CMK (cell line): ENCODE data around the gene SMOC2.
"Not testable (repeated sequence)": the region's sequence is repeated elsewhere in the genome, so short reads cannot be mapped to it uniquely, and the experiment has no call there.

Experiments used
- DNase-seq: peaks from one replicate; pipeline ENCODE4 v3.0.0-alpha.2; 2010; ENCODE audit warnings: low read depth

The SMOC2 gene

DNA sequence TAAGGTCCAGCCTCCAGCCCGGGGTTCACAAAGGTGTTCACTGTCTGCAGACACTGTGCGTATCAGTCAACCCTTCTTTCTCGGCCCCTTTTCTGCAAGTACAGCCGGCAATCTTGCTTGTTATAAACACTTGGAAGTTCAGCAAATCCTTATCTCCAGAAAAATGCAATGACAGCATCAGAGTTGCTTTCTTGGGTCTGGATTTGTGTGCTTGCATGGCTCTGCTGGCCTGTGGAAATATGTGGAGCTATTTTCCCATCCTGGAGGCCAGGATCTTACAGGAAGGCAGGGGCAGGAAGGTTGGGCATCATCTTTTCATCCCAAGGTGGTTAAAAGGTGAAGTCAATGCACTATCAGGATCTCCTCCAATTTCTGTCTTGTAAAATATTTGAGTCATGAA lies 100.3 kb downstream of the SMOC2 start:
- DNase-seq = no peak

DNA sequence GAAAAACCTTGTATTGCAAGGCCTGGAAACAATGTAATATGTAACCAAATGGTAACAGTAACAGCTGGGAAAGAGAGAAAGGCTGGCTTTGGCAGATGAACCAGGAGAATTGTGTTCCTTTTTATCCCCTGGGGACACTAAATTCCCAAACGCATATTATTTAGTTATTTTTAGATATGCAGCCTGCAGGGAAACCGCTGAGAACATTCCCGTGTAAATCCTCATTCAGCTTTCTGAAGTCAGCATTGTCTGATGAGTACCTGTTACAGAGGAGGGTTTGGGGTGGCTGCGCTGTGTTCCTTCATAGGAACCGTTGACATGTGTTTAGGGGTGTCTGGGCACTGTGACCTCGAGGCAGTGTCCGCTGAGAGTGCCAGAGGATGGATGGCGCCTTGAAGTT lies 101.3 kb downstream of the SMOC2 start:
- no peak for DNase-seq

DNA sequence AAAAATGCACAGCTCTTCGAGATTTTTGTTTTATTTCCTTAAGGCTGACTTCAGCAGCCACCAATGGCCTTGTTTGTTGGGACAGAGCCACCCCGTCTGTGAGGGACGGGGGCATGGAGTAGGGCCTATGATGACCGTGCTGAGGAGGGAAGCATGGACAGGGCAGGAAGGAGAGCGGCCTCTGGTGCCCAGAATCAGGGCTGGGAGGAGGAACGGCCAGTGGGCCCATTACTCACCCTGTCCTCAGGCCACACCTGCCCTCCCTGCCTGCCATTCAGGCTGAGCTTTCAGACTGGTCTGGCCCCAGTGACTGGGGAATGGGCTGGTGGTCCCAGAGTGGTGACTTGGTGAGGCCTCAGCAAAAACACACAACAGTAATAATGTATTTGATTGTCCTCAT lies 104.4 kb downstream of the SMOC2 start:
- DNase-seq = no peak

DNA sequence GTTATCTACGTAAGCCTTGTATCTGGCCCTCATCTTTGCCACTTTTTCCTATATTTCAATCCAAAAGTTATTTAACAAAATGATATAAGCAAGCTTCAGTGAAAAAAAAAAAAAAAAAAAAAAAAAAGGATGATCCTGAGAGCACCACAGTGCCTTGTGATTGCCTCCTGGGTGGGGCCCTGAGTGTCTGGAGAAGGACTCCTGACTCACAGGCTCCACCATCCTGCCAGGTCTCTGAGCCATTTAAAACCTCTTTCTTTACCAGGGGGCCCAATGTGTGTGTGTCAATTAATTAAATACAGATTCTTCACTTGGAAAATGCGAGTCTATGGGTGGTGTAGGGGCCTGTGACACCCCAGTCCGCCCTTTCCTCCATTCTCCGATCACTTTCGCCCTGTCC lies 105.2 kb downstream of the SMOC2 start:
- DNase-seq = no peak

DNA sequence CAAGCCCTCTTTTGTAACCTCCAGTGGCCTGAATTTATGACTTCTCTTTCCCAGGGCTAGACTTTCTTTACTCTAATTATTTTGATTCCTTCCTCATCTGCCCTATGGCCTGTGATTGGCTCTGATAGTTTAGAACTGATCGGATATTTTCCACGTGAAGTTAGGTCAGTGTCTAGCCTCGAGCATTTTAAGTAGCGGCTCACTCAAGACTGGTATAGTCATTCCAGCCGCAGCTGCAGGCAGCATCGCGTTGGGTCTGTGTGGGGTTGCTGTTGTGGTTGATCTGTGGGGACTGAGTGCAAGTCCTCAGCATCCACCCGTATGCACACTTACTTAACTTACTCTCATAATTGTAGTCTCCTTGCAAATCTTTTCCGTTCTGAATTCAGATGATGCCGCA lies 105.7 kb downstream of the SMOC2 start:
- DNase-seq = no peak

DNA sequence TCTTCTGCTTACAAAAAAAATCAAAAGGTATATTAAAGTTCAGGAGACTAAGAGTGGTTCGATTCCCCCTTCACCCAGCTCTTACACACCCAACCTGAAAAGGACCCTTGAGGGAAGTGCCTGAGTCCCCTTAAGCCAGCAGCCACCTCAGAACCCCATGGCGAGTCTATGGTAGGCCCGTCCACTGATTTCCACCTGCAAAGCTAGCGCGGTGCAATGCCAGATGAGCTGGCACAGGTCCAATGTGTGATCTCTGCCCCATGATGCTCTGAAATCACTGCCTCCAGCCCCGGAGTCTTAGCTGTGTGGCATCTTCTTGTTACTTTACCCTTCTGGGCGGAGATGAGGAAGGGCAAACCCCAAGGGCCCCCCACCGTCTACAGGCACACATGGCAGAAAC lies 109.3 kb downstream of the SMOC2 start:
- DNase-seq = no peak

DNA sequence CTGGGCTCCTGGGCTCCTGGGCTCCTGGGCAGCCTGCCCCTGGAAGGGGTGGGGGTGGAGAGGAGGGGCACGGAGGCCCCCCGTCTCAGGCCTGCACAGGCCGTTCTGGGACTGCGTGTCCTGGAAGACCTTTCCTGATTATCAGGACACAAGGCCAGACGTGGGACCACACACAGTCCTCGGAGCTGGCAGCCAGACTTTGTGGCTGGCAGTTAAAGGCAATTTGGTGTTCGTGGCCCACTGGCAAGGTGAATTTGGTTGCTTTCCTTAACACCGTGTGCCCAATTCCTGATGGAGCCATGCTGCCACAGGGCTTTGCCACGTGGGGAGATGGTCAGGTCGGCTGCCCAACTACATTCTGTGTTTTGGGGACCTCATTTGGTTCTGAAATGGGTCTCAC lies 113.5 kb downstream of the SMOC2 start:
- no peak for DNase-seq

DNA sequence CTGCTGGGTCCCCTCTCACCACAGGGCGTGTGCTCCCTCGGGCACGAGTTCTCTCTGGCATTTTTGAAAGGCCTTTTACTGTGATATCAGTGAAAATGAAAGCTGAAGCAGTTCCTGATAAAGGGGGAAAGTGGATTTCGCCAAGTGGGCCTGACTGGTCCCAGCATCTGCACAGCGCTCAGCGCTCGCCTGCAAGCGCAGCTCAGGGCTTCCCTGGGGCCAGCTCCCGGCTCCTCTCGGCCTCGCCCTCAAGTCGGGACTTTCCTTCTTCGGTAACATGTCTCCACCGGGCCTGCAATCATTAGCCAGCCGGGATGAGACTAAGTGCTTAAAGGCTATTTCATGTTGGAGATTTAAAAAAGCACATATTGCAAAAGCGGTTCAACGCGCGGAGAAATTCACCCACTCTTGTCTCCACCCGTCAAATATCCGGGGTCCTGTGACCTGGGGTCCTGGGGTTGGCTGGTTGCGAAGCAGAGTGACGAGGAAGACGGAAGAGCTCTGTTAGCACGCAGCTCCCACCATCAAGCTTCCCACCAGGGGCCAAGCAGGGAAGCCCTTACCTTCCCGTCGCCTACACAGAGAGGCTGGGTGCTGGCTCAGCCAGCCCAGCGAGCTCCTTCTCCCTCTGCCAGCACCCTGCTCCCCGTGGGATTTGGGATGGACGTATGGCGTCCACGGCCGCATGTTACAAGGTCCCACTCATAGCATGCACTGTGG lies 114.1 kb downstream of the SMOC2 start:
- no peak for DNase-seq

DNA sequence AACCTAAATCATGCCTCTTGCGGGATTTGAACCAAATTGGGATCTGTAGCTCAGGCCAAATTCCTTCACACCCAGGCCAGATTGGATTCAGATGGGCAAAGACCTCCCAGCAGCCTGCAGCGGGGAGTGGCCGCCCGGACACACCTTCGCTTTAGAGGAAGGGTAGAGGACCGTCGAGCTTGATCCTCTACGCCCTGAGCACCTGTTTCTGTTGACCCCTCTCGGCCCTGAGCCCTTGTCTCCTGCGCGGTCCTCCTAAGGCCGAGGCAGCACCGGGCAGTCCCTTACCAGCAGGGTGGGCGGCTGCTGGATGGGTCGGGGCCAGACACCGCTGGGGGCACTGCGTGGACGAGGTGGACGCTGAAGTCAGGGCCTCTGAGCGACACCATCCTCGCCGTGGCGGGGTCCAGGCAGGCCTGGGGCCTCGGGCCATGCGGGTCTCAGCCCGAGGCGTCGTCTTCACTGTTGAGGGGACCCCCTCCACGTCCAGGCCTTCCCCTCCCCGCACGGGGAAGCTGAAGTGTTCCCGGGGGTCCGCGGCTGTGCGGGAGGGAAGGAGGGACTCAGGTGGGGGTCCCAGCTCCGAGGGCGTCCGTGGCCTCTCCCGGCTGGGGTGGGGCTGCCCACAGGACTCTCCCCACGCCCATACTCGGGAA lies 114.8 kb downstream of the SMOC2 start:
- no peak for DNase-seq

DNA sequence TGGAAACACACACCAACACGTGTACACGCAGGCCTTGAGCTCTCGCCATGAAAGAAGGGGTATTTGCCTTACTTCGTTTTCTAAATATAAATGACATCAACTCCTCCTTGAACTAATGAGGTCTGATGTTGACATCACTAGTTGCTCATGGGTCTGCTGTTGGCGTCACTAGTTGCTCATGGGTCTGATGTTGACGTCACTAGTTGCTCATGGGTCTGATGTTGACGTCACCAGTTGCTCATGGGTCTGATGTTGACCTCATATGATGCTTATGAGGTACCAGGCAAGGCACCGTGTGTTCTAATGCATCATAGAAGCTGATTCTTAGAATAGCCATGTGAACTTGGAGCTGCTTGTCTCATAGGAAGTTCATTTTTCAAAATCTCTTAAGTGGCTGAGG lies 116.5 kb downstream of the SMOC2 start:
- no peak for DNase-seq

DNA sequence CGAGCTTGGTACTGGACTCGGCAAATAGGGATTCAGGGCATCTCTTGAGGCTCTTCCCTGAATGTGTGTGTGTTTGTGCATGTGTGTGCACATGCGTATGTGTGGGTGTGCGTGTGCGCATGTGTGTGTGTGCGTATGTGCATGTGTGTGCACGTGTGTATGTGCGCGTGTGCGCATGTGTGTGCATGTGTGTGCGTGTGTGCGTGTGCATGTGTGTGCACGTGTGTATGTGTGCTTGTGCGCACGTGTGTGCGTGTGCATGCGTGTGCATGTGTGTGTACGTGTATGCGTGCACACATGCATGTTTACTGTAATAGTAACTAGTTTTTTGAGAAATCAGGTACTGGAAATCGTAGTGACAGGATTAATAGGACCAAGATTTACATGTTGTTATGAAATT lies 117.7 kb downstream of the SMOC2 start:
- no peak for DNase-seq

DNA sequence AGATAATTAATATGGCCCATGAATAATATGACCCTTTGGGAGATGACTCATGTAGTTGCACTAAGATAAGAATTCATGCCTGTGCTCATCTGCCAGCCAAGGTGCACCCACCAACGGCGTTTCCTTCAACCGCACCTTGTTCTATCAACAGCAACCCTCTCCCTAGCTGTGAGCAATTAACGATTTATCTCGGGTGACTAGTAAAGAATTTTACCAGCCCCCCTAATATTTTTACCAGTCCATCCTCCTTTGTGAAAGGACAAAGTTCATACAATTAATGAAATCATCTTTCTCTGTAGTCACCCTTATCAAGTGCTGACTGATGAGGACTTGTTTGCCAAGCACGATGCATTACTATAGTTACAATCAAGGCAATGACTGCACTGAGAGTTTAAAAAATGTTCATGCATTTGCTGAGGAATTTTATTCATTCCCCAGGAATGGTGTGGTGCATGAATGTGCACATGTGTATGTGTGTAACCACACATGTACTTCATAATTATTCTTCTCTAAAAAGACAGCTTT lies 118.7 kb downstream of the SMOC2 start:
- DNase-seq = no peak

DNA sequence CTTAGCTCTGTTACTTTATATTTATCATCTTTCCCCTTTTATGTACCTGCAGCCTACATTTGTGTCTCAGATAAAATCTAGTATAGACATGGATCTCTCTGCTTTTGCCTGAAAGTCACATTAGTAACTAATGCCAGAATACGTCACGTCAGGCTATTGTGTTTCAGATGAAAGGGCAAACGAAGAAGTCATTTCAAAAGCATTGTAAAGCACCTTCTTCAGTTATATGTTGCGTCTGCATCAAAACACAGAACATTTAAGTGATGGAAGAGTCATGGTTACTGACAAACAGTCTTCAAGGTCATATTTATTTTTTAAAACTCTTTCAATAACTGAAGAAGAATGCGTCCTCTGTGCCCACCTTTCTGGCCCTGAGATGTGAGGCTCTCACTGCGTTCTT lies 119.1 kb downstream of the SMOC2 start:
- DNase-seq = no peak

DNA sequence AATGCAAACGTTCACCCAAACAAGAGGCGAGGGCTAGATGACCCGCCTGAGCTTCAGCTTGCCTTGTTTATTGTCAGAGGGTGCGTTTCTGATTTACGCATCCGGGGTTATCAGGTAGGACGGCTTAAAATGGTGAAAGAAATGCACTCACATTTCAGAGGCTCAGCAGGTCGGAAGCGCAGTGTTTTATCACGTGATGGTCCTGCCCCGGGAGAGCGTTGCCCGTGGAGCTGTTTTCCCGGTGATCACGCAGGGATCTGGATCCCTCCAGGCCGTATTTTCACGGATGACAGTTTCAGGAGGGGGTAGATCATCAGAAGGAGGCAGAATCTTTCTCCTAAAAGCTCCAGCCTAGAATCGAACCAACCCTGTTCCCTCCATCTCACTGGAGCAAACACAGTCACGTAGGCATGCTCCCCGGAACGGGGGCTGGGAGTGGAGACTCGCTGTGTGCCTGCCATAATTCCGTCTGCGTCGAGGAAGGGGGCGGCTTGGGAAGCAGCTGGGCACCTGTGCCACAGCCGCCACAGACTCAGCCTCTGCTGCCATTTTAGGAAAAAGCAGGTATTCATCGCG lies 121.7 kb downstream of the SMOC2 start:
- DNase-seq = no peak

DNA sequence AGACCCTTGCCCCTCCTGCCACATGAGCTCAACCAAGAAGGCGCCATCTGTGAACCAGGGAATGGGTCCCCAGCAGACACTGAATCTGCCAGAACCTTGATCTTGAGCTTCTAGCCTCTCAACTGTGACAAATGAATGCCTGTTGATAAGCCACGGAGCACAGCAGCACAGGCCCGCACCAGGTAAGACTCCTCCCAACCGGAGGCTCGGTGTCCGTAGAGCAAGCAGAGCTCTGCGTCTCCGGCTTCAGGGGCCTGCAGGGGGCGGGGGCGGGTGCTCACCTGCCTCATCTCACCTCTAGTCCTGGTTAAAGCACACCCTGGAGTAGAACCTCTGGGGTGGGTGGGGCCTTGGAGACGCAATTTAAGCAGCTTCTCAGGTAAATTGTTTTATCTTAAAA lies 122.7 kb downstream of the SMOC2 start:
- DNase-seq = no peak

DNA sequence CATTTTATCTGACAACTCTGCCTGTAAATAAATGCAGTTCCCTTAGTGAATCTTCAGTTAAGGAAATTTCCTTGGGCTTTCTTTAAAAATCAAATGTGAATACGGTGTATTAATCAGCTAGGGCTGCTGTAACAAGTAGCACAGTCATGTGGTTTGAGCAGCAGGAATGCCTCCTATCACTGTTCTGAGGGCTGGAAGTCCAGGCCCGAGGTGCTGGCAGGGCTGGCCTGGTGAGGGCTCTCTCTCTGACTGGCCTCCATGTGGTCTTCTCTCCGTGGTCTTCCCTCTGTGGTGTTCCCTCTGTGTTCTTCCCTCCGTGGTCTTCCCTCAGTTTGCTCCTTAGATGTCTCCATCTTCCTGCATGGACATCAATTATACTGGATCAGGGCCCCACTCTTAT lies 124.1 kb downstream of the SMOC2 start:
- DNase-seq = no peak

DNA sequence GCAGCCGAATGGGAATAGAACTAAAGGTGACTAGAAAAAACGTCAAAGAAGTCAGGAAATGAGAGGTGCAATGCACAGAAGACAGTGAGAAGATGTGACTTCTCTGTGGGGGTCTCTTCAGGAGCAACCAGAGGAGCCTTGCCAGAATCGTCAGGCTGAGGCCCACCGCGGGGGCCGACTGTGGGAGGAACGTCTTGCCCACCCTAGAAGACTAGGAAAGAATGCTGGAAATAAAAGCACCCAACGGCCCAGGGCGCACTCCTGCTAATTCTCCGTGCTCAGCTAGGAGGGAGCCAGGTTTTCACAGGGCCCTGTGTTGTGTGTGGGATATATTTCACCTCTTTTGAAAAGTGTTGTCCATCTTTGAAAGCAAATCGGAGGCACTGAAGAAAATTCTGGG lies 129.2 kb downstream of the SMOC2 start:
- no peak for DNase-seq

DNA sequence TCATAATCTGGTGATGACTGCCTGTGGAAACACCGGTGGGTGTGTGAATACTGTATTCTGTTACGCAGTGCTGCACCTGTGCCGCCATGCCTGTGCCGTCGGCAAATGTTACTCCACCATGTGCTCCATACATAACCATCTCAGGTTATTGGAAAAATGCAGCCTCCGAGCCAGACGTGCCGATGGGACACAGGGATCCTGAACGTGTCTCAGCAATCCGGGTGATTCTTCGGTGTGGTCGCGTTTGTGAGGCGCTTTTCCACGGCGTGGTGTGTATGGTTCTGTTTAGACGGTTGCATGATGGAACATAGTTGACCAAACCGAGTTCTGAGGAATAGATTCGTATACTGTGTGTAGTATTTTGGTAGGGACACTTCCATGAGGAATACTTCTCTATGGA lies 130.3 kb downstream of the SMOC2 start:
- DNase-seq = no peak

DNA sequence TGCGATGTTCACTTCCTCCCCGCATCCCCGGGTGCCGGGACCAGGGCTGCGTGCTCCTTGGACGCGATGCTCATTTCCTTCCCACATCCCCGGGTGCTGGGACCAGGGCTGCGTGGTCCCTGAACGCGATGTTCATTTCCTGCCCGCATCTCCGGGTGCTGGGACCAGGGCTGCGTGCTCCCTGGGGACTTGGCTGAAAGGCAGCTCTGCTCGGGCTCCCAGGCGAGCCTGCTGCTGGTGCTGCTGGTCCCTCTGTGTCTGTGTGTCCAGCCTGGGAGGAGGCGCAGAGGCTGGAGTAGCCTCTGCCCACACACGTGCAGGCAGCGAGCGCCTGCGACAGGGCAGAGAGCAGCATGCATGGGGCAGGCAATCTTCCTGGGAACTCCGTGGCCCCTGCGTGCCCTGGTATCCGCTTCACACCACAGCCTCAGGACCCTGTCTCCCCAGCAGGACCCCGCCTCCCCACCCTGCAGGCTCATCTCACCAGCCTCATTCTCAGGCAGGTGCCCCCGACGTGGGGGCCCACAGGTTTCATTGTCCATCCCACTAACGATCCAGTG lies 132.4 kb downstream of the SMOC2 start:
- not testable (repeated sequence) for DNase-seq

DNA sequence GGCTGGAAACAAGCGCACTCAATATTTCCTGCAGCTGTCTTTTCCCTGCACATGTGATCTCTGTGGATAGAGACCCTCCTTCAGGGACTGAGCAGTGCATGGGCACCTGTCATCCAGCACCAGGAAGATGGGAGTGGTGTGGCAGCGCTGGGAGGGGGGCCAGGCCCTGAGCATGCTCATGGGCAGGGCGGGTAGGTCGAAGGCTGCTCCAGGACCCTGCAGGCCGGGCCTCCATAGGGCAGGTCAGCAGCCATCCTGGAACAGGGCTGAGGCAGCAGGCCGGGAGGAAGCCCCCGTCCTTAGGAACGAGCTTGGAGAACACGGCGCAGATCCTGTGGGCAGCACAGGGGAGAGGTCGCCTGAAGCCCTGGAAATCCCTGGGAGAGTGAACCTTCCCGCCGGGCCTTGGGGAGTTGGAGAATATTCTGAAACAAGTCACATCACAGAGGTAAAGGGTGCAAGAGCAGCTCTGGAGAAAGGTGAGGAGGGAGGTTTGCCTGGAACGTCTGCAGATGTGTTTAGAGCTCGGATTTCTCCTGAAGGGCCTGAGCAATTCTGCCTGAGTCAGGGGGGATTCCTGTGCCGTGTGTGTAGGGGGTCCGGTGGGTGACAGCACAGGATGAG lies 133.2 kb downstream of the SMOC2 start:
- DNase-seq = no peak

DNA sequence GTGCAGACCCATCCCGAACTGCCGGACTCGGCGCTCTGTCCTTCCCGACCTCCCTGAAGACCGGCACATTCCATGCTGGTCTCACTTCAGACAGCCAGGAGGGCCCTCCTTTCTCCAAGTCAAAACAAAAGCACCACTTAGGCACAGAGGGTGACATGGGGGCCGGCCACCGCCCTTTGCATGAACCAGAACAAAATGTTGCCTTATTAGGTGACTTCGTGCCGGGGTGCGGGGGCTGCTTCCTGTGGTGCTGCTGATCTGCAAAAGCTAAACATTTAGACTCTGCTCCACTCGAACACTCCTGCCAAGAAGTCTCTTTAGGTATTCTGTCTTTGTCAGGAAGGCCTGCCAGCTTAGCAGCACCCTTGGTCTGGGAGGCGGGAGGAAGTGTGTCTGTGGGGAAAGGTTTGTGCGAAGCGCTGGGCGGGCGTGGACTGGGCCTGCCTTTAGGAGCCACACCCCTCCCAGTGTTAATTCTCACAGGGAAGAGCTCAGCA lies 133.8 kb downstream of the SMOC2 start:
- DNase-seq = no peak

DNA sequence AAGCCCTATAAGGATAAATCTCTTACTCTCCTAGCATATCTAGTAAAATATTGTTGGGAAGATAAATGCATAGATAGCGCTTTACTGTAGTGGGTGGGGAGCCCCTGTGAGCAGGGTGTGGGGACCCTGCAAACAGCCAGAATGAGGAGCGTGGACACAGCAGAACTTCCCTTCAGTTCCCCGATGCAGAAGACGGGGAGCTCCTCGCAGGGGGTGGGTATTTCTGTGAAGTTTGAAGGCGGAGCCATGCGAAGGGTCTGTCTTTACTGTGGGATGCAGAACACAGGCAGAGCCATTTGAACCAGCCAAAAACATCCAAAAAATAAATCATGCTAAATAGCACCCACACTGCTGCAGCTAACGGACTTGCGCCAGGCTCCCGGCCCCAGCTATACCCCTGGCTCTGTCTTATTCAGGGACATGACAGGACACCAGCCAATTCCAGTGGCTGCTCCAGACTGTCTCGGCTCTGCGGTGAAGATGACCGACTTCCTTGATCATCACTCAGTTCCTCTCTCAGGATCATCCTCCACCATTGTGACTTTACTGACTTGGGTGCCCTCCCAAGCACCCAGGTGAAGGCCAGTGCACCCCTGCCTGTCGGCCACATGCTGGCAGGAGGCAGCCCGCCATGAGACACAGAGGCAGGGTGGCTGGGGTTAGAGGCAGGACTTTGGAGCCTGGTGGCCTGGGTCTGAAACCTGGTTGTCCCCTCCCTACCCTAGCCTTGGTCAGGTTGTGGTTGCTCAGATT lies 134.5 kb downstream of the SMOC2 start:
- DNase-seq = no peak
